EL (cell line): ENCODE measurements around the gene PSMA3.

Experiments
- DNase-seq: peaks from one replicate; pipeline ENCODE4 v3.0.0-alpha.2; 2016

Gene PSMA3

GRCh38 chr14:58272588-58273372 lies 28.1 kb downstream of the PSMA3 start:
- peak; percentile 22 for DNase-seq

GRCh38 chr14:58274881-58275280 lies 30.2 kb downstream of the PSMA3 start:
- DNase-seq: no peak

GRCh38 chr14:58275527-58276190 lies 31.0 kb downstream of the PSMA3 start:
- no peak for DNase-seq

- no peak for DNase-seq
Measured at GRCh38 chr14:58276208-58276607, 31.6 kb downstream of the PSMA3 start.

- no peak for DNase-seq
Measured at GRCh38 chr14:58278177-58278576, 33.5 kb downstream of the PSMA3 start.

GRCh38 chr14:58280954-58281787 lies 36.5 kb downstream of the PSMA3 start:
- DNase-seq: peak; percentile 96

- no peak for DNase-seq
Measured at GRCh38 chr14:58281969-58282368, 37.3 kb downstream of the PSMA3 start.

- no peak for DNase-seq
Measured at GRCh38 chr14:58282925-58283593, 38.4 kb downstream of the PSMA3 start.

GRCh38 chr14:58283730-58284129 lies 39.1 kb downstream of the PSMA3 start:
- DNase-seq: no peak

GRCh38 chr14:58285132-58285531 lies 40.5 kb downstream of the PSMA3 start:
- no peak for DNase-seq

- no peak for DNase-seq
Measured at GRCh38 chr14:58287607-58288042, 43.0 kb downstream of the PSMA3 start.

GRCh38 chr14:58288106-58288792 lies 43.6 kb downstream of the PSMA3 start:
- DNase-seq: no peak

GRCh38 chr14:58291646-58292045 lies 47.0 kb downstream of the PSMA3 start:
- DNase-seq: no peak

- peak; percentile 20 for DNase-seq
Measured at GRCh38 chr14:58292187-58292586, 47.5 kb downstream of the PSMA3 start.

- no peak for DNase-seq
Measured at GRCh38 chr14:58294201-58294600, 49.6 kb downstream of the PSMA3 start.

- DNase-seq: peak; percentile 25
Measured at GRCh38 chr14:58296726-58297125, 52.1 kb downstream of the PSMA3 start.

GRCh38 chr14:58297412-58297761 lies 52.7 kb downstream of the PSMA3 start:
- DNase-seq: no peak

GRCh38 chr14:58297762-58298476 lies 53.3 kb downstream of the PSMA3 start:
- DNase-seq: peak; percentile 100

- DNase-seq: no peak
Measured at GRCh38 chr14:58298477-58299400, 54.1 kb downstream of the PSMA3 start, which contains the start of gene ARID4A. Gene ARID4A (plus strand): TSS chr14:58298555. CDS start chr14:58299855, 1,300 bp downstream.
